H1 (cell line): ENCODE measurements around the gene SPATA13. TPM values are rescaled to one million over a fixed set of nuclear protein-coding genes. Genes with fewer than 3 reads are reported as not detected.

Experiments used
- CTCF ChIA-PET: fragments of 300-600 bp; sonication (Branson Sonifier 250); formaldehyde crosslinking; loops from one replicate; lab custom pipeline; 2021; ENCODE audit not compliant: partially characterized antibody; lab: Charles Lee
- POLR2A ChIA-PET: fragments of 300-600 bp; sonication (Branson Sonifier 250); formaldehyde crosslinking; loops from one replicate; lab custom pipeline; 2021; ENCODE audit warnings: inconsistent platforms; ENCODE audit not compliant: partially characterized antibody; lab: Charles Lee
- DNase-seq, 2 experiments: peaks; one replicate each; pipeline versions ENCODE4 v3.0.0 to v3.0.0-alpha.2; 2010 to 2022; ENCODE audit warnings: low spot score in 2 of 2, low read depth in 1 of 2, mixed read lengths in 1 of 2
- FAIRE-seq: peaks from 2 replicates; lab custom pipeline; 2011; peaks lifted over from hg19 to GRCh38; lab: Jason Lieb, UNC
- H2AFZ ChIP-seq: 2 replicates; pipeline ENCODE4 v1.8.1; 2012; ENCODE audit warnings: low read length, inconsistent platforms
- H2AK5ac ChIP-seq: 2 replicates; pipeline ENCODE4 v1.6.1; 2013; ENCODE audit warnings: low read depth, low read length
- H2BK120ac ChIP-seq: replicated peaks from 2 replicates; pipeline ENCODE3; 2013; ENCODE audit warnings: low read depth, low read length, inconsistent platforms
- H2BK12ac ChIP-seq: 2 replicates; pipeline ENCODE4 v1.6.1; 2013; ENCODE audit warnings: low read depth, low read length
- H2BK15ac ChIP-seq: 2 replicates; pipeline ENCODE4 v1.6.1; 2013; ENCODE audit warnings: low read length
- H2BK20ac ChIP-seq: 2 replicates; pipeline ENCODE4 v1.6.1; 2013; ENCODE audit warnings: low read length
- H2BK5ac ChIP-seq: 2 replicates; pipeline ENCODE4 v1.6.1; 2013; ENCODE audit warnings: low read depth, low read length
- H3K14ac ChIP-seq: 2 replicates; pipeline ENCODE4 v1.6.1; 2013; ENCODE audit warnings: inconsistent platforms; ENCODE audit not compliant: insufficient read length
- H3K18ac ChIP-seq: 2 replicates; pipeline ENCODE4 v1.6.1; 2013; ENCODE audit warnings: low read length; ENCODE audit errors: extremely low read depth
- H3K23ac ChIP-seq: 2 replicates; pipeline ENCODE4 v1.6.1; 2013; ENCODE audit warnings: inconsistent platforms; ENCODE audit not compliant: insufficient read length
- H3K23me2 ChIP-seq: 2 replicates; pipeline ENCODE4 v1.6.1; 2013; ENCODE audit warnings: low read depth, low read length
- H3K27ac ChIP-seq: 2 replicates; pipeline ENCODE4 v1.6.1; 2011; ENCODE audit warnings: low read depth, low read length, inconsistent platforms
- H3K27me3 ChIP-seq, 4 experiments: replicated peaks in 1 of 4; 1 replicate in 1 of 4; 2 replicates in 3 of 4; pipeline versions ENCODE4 v1.6.1 to v1.8.1; 2011 to 2013; ENCODE audit warnings: low read length in 3 of 4, mild to moderate bottlenecking in 3 of 4, inconsistent platforms in 2 of 4, mixed read lengths in 2 of 4, moderate library complexity in 1 of 4; ENCODE audit not compliant: control insufficient read depth in 3 of 4, insufficient read depth in 3 of 4; ENCODE audit errors: extremely low read depth in 1 of 4
- H3K36me3 ChIP-seq, 4 experiments: 2 replicates each; pipeline versions ENCODE4 v1.6.1 to v1.8.1; 2011 to 2013; ENCODE audit warnings: mild to moderate bottlenecking in 4 of 4, low read length in 3 of 4, moderate library complexity in 2 of 4, control low read depth in 1 of 4, inconsistent platforms in 1 of 4; ENCODE audit not compliant: insufficient read depth in 4 of 4, control insufficient read depth in 2 of 4
- H3K4ac ChIP-seq: replicated peaks from 2 replicates; pipeline ENCODE3; 2013; ENCODE audit warnings: low read length, low read depth, mixed read lengths, inconsistent platforms; ENCODE audit not compliant: insufficient read length
- H3K4me1 ChIP-seq, 4 experiments: replicated peaks in 1 of 4; 1 replicate in 1 of 4; 2 replicates in 3 of 4; pipeline versions ENCODE4 v1.6.1 to v1.8.1; 2011 to 2013; ENCODE audit warnings: low read length in 3 of 4, inconsistent platforms in 2 of 4, mixed read lengths in 1 of 4; ENCODE audit not compliant: insufficient read depth in 4 of 4, control insufficient read depth in 3 of 4
- H3K4me2 ChIP-seq, 2 experiments: 2 replicates each; pipeline versions ENCODE4 v1.6.1 to v1.8.1; 2011 to 2013; ENCODE audit warnings: low read depth in 2 of 2, low read length in 2 of 2, control low read depth in 1 of 2, inconsistent platforms in 1 of 2, mild to moderate bottlenecking in 1 of 2; ENCODE audit not compliant: insufficient read depth in 1 of 2
- H3K4me3 ChIP-seq, 4 experiments: fragments of 200-600, 300-600 bp in 1 of 4; sonication (generic), shearing (Covaris generic), sonication (Bioruptor Twin) in 1 of 4; 2 replicates each; pipeline versions ENCODE4 v1.5.1 to v1.8.1; 2011 to 2016; ENCODE audit warnings: low read length in 4 of 4, low read depth in 3 of 4, control low read depth in 2 of 4, inconsistent platforms in 2 of 4, mild to moderate bottlenecking in 2 of 4, mixed read lengths in 1 of 4, moderate library complexity in 1 of 4; ENCODE audit not compliant: insufficient read depth in 2 of 4; ENCODE audit errors: extremely low read depth in 1 of 4
- H3K56ac ChIP-seq: replicated peaks from 2 replicates; pipeline ENCODE3; 2013; ENCODE audit warnings: low read depth, mild to moderate bottlenecking, mixed read lengths, low read length, inconsistent platforms; ENCODE audit not compliant: insufficient read length
- H3K79me1 ChIP-seq: 2 replicates; pipeline ENCODE4 v1.6.1; 2013; ENCODE audit warnings: low read depth, low read length, control low read depth
- H3K79me2 ChIP-seq, 2 experiments: 2 replicates each; pipeline versions ENCODE4 v1.6.1 to v1.8.1; 2012 to 2013; ENCODE audit warnings: low read length in 2 of 2, mild to moderate bottlenecking in 2 of 2, inconsistent platforms in 1 of 2; ENCODE audit not compliant: insufficient read depth in 2 of 2, control insufficient read depth in 1 of 2
- H3K9ac ChIP-seq, 4 experiments: replicated peaks in 1 of 4; 1 replicate in 1 of 4; 2 replicates in 3 of 4; pipeline versions ENCODE4 v1.6.1 to v1.8.1; 2011 to 2013; ENCODE audit warnings: low read depth in 3 of 4, low read length in 3 of 4, control low read depth in 2 of 4, mild to moderate bottlenecking in 2 of 4, moderate library complexity in 2 of 4, inconsistent platforms in 1 of 4; ENCODE audit errors: extremely low read depth in 1 of 4
- H3K9me3 ChIP-seq, 2 experiments: 2 replicates each; pipeline versions ENCODE4 v1.6.1 to v1.8.1; 2012 to 2013; ENCODE audit warnings: mild to moderate bottlenecking in 2 of 2, moderate library complexity in 2 of 2, control low read depth in 1 of 2, inconsistent platforms in 1 of 2, low read depth in 1 of 2, low read length in 1 of 2, mixed read lengths in 1 of 2; ENCODE audit not compliant: insufficient read depth in 2 of 2
- H4K20me1 ChIP-seq, 2 experiments: replicated peaks in 1 of 2; 2 replicates each; pipeline versions ENCODE3 to v1.8.1; 2011 to 2013; ENCODE audit warnings: inconsistent platforms in 2 of 2, low read length in 2 of 2, mild to moderate bottlenecking in 1 of 2; ENCODE audit not compliant: insufficient read depth in 2 of 2, control insufficient read depth in 1 of 2
- H4K5ac ChIP-seq: 2 replicates; pipeline ENCODE4 v1.6.1; 2013; ENCODE audit warnings: low read length, low read depth, mixed read lengths, inconsistent platforms; ENCODE audit not compliant: insufficient read length
- H4K8ac ChIP-seq: 2 replicates; pipeline ENCODE4 v1.8.0; 2013; ENCODE audit warnings: mild to moderate bottlenecking, moderate library complexity, low read length, inconsistent platforms; ENCODE audit not compliant: insufficient read depth; ENCODE audit errors: extremely low read depth
- H4K91ac ChIP-seq: replicated peaks from 2 replicates; pipeline ENCODE3; 2013; ENCODE audit warnings: low read length, mixed read lengths, inconsistent platforms; ENCODE audit not compliant: insufficient read length
- BCL11A ChIP-seq, 2 experiments: IDR thresholded peaks; one replicate each; pipeline ENCODE4 v1.6.1; 2011; ENCODE audit warnings: low read depth in 2 of 2, low read length in 2 of 2, mild to moderate bottlenecking in 2 of 2
- CEBPB ChIP-seq: IDR thresholded peaks from 2 replicates; pipeline ENCODE4 v1.6.1; 2012; ENCODE audit warnings: low read depth, low read length
- CHD2 ChIP-seq: IDR thresholded peaks from 2 replicates; pipeline ENCODE4 v1.6.1; 2012; ENCODE audit warnings: low read length, improper control_type of control experiment
- POU5F1 ChIP-seq: IDR thresholded peaks from 2 replicates; pipeline ENCODE4 v1.6.1; 2011; ENCODE audit warnings: low read depth, mild to moderate bottlenecking, low read length, moderate library complexity
- SAP30 ChIP-seq: fragments of 300-600 bp; sonication (generic); IDR thresholded peaks from 2 replicates; pipeline ENCODE4 v1.7.1; 2012; ENCODE audit warnings: low read length, moderate library complexity, mild to moderate bottlenecking, inconsistent platforms; ENCODE audit not compliant: insufficient read depth, insufficient replicate concordance
- SIRT6 ChIP-seq: IDR thresholded peaks from one replicate; pipeline ENCODE4 v1.7.1; 2012; ENCODE audit warnings: low read length, inconsistent platforms
- WGBS, 2 experiments: shearing (Covaris generic) in 1 of 2; methylation state at CpG; one replicate each; pipeline versions ENCODE4 v1.1.6 to v1.1.7; 2013 to 2015; ENCODE audit warnings: low lambda C conversion rate in 2 of 2, mixed read lengths in 2 of 2, inconsistent platforms in 1 of 2, low coverage in 1 of 2, missing lambda C conversion rate in 1 of 2; ENCODE audit not compliant: insufficient replicate concordance in 2 of 2, insufficient coverage in 1 of 2, insufficient read length in 1 of 2; ENCODE audit errors: extremely low coverage in 1 of 2, missing lambda C conversion rate in 1 of 2; 5-methylcytosine and 5-hydroxymethylcytosine counted together
- polyA plus RNA-seq, 7 experiments: library from polyadenylated mRNA; depleted of rRNA in 3 of 7; stranded (reverse) in 5 of 7; unstranded in 2 of 7; fragments of >200 nt in 5 of 7; fragments of 200-250 nt in 2 of 7; gene quantifications; 1 replicate in 5 of 7; 2 replicates in 1 of 7; 4 replicates in 1 of 7; pipeline versions ENCODE4 v1.2.1 to v1.2.3, GENCODE V29; 2011 to 2013; ENCODE audit warnings: missing spikeins in 2 of 7, mixed read lengths in 2 of 7
- total RNA-seq: library from RNA; stranded (reverse); fragmentation: NEBNext Ultra II Directional; extraction: Animal tissue kit (Norgen Biotek cat#: 25700); gene quantifications from 2 replicates; pipeline ENCODE4 v1.2.1, GENCODE V29; 2021
- TF ChIP-seq, protein P1 (sequence below): IDR thresholded peaks from 2 replicates; pipeline ENCODE4 v1.6.1; 2012; ENCODE audit warnings: inconsistent platforms

SPATA13 gene
- total and polyA plus RNA-seq, 2 of the 8 experiments (the other 6 are each of a cell fraction or from before 2014, with no cell fraction given): 12.6 to 30.9 TPM

- Histone ChIP-seq H3K36me3 (peaks cover 4 to 7% (median 6%) of the 10 kb centered on the region in 4 experiments; a peak in 5 of 8 replicates), H2AFZ (no peak overlapping the region), H4K8ac (no peak overlapping the region), H3K4ac (no peak overlapping the region), H3K4me2 (no peak overlapping the region), H2BK15ac (no peak overlapping the region), H3K4me3 (no peak overlapping the region), H3K18ac (no peak overlapping the region), H3K56ac (no peak overlapping the region), H3K27me3 (no peaks in the 10 kb centered on the region), H3K9ac (no peak overlapping the region), H3K14ac (no peak overlapping the region), H3K23me2 (no peaks in the 10 kb centered on the region), H3K23ac (no peak overlapping the region), H3K4me1 (peaks cover 0 to 2% (median 0%) of the 10 kb centered on the region in 4 experiments; a peak in 1 of 7 replicates), H3K79me2 (no peaks in the 10 kb centered on the region), H2BK5ac (no peak overlapping the region), H2BK120ac (no peak overlapping the region), H4K91ac (no peak overlapping the region)
- WGBS, 2 experiments: 88% methylated on average over 1 of the region's 1 CpG; no CpG with 5 or more reads in 1 of the 2 experiments
- POLR2A ChIA-PET: no interaction called here
- DNase-seq: no peak
- CTCF ChIA-PET: interaction anchor here (0.8 to 1.4 kb wide), 5 partner anchors 19 to 345 kb away, joined by 3 to 4 read pairs (median 3); no protein-coding TSS in a partner anchor
- TF ChIP-seq CHD2 (no peak), CEBPB (no peak), SAP30 (no peak), SIRT6 (no peak), POU5F1 (no peak), BCL11A (IDR thresholded peaks at IDR 0.05; ENCODE audit: low read depth in 2 of 2, low read length in 2 of 2) (no peak)
- TF ChIP-seq, protein P1, sequence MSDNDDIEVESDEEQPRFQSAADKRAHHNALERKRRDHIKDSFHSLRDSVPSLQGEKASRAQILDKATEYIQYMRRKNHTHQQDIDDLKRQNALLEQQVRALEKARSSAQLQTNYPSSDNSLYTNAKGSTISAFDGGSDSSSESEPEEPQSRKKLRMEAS: no peak
- TF ChIP-seq, all 59 proteins: peak for 0
- Histone ChIP-seq H2AK5ac (no peak overlapping the region), H3K9me3 (no peaks in the 10 kb centered on the region), H3K27ac (no peak overlapping the region), H2BK20ac (no peak overlapping the region), H4K20me1 (peaks cover 0 to 3% of the 10 kb centered on the region in 2 experiments), H2BK12ac (no peak overlapping the region), H4K5ac (no peak overlapping the region), H3K79me1 (no peaks in the 10 kb centered on the region)
- FAIRE-seq: no peak
Measured at GRCh38 chr13:24306632-24307031, 146.1 kb downstream of the SPATA13 start.
